ENCODE data around the gene MED12.

MED12 gene

DNA sequence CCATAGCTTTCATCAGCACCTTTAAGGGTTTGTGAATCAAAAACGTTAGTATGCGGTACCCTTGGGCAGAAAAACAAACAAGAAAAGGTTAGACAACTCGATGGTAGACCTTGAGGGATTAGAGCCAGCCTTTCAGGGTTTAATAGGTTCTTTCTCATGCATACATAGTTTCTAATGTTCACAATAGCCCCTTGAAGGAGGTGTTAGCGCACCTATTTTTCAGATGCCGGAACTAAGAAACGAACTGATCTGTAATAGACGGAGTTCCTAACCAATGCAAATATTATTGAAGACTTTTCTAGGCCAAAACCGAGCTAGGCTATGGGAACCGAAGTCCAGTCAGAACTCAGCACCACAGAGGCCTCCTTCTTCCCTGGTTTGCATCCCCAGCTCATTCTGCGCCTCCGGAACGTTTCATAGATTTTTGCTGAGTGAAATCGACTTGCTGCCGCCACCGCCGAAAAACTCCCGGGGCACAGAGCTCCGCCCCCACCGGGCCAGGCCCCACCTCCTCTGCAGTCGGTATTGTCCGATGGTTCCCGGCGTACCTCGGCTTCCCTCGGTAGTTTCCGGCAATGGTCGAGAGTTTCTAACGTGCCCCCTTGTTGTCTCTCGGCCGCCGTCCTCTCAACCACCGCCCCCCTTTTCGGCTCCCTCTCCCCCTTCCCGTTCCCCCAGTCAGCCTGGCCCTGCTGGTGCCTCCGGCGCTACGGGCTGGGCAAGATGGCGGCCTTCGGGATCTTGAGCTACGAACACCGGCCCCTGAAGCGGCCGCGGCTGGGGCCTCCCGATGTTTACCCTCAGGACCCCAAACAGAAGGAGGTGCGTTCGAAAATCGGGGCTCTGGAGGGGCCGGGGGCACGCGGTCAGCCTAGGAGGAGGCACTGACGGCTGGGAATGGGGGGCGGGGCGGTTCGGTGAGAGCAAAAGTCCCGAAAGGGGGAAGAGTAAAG lies at the start of gene MED12:
MED12 (plus strand) TSS at position 565 of the 953 bp plus-strand sequence; CDS start at position 724, 159 bp downstream.
- DNase-seq: peak; percentile 34

DNA sequence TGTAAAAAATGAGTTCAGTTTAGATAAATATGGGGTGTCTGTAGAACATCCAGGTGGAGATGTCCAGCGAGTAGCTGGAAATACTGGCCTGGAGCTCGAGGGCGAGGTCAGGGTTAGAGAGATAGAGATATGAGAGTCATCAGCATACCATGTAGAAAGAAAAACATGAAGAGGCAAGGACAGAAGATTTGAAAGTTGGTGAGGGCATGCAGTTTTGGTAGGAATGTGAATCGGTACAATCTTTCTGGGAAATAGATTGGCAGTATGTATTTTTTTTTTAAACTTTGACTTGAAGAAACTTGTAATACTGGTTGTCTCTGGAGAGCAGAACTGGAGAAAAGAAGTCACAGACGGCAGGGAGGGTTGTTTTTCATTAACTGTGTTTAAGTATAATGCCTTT lies 47.9 kb upstream of the MED12 start:
- DNase-seq: no peak

DNA sequence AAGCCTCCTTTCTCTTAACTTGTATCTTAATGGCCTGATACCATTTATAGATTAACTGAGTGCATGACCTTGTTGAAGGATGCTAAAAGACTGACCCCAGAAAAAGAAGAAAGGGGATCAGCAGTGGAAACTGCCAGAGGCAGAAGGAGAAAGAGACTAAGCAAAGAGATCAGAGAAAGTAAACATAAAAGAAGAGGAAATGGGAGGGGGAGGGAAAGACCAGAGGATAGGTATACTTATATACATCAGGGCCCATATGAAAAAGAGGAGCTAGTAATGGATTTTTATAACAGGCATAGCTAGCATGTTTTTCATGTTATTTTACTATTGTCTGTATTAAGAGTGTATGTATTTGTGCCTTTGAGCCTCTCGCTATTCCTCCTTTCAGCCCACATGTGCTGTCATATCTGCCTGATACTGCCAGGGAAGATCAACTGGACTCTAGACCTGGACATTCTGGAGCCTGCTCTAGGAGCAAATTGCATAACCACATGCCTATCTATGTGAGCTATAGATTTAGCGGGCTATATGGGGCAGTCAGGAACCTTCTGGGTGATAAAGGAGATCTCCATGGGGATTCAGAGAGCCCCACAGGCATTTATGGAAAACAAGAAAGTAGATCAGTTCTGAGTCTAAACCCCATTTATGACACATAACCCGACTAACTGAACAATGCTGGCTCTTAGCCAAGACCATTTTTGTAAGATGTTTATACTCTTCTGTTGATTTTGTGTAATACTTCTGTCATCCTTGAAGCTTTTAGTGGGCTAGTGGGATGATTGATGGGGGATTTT lies 36.9 kb upstream of the MED12 start:
- DNase-seq: no peak

DNA sequence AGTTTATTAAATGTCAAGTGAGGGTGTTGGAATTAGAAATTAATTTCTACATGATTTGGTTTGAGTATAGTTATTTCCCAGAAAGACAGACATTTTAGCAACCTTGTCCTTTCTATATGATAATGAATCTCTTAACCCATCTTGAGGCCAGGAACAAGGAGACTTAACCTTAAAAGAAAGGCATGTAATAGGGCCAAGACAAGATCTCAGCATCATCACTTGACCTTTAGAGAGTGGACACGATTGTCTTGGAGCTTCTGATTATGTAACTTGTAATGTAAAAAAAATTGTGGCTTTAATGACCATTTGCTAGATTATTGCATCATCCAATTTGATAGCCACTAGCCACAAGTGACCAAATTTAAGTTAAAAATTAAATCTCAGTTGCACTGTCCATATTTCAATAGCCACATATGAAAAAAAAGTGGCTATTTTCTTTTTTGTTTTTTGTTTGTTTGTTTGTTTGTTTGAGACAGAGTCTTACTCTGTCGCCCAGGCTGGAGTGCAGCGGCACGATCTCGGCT lies 36.2 kb upstream of the MED12 start:
- no peak for DNase-seq

DNA sequence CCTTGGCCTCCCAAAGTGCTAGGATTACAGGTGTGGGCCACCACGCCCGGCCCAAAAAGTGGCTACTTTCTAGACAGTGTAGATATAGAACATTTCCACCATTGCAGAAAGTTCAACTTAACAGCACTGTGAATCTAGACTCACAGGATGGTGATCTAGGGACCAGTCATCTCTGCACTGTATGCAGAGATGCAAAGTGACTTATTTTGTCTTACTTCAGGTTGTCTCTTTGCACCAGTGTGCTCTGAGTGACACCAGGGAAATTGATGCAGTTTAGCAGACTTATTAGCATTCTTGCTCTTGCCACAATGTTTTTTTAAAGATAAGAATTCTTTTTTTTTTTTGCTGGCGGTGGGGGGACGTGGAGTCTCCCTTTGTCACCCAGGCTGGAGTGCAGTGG lies 35.6 kb upstream of the MED12 start:
- no peak for DNase-seq

DNA sequence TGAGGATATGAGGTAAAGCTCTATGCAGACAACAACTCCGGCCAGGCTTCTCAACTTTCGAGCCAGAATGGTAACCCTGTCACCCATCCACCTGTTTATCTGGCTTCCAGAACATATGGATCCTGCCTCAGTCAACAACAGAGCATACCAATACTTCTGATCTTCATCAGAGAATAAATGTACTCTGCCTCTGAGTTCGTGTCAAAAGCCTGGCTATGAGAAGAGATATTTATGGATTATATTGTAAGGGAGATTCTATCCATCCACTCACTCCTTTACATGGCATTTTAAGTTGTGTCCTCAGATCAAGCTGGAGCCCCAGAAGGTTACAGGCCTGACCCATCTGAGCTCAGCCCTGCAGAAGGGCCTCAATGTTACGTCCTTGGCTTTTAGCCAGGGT lies 32.5 kb upstream of the MED12 start:
- DNase-seq: no peak

DNA sequence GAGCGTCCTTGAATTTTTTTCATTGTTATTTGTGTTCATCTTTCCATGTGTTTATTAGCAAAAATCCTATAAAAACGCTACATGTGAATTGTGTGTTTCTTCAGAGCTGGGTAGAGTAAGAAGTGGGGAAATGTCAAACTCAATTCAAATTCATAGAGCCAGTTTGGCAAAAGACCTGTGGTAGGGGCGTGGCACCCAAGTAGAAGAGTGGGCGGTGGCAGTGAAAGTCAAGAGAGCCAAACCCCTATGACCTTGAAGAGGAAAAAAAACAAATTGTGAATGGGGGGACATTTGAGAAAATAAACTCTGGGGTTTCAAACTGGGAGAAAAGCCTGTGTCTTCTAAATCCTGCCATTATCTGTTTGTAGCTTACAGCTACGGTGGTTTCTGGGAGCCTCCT lies 27.1 kb upstream of the MED12 start:
- no peak for DNase-seq

DNA sequence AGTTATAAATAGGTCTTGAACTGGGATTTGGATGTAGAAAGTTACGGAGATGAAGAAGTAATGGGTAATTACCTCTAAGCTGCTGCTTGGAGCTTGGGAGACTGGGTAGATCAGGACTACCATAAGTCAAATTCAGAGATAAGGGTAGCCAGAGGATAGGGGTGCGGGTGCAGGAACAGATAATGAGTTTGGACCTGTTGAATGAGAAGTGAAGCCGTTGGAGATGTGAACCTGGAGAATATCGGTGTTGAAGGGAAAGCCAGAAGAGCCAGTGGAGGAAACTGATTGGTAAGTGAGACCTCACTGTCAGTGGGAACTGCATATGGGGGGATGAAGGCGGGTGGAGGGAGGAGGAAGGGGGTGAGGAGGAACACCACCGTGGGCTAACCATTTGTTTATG lies 23.4 kb upstream of the MED12 start:
- no peak for DNase-seq

DNA sequence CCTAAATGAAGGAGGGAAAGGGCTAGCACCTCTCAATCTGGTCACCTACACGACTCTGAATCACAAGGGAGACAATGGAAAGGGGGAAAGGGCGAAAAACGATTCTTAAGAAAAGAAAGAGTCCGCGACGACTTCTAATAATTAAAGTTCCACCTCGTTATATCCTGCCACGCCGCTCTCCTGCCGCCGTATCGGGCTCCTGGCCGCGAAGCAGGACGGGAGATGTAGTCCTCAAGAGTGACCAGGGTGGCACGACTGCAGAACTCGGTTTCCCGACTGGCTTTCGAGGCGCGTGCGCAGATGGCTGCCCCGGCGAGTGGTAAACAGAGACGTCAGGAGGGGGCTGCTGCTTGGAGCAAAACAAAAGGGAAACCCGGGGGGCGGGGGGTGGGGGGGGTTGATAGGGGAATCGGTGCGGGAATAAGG lies 22.8 kb upstream of the MED12 start, which contains the start of gene FOXO4:
FOXO4 (plus strand) TSS at position 297 of the 426 bp plus-strand sequence. CDS start 678 bp downstream, outside the sequence.
- peak; percentile 17 for DNase-seq

DNA sequence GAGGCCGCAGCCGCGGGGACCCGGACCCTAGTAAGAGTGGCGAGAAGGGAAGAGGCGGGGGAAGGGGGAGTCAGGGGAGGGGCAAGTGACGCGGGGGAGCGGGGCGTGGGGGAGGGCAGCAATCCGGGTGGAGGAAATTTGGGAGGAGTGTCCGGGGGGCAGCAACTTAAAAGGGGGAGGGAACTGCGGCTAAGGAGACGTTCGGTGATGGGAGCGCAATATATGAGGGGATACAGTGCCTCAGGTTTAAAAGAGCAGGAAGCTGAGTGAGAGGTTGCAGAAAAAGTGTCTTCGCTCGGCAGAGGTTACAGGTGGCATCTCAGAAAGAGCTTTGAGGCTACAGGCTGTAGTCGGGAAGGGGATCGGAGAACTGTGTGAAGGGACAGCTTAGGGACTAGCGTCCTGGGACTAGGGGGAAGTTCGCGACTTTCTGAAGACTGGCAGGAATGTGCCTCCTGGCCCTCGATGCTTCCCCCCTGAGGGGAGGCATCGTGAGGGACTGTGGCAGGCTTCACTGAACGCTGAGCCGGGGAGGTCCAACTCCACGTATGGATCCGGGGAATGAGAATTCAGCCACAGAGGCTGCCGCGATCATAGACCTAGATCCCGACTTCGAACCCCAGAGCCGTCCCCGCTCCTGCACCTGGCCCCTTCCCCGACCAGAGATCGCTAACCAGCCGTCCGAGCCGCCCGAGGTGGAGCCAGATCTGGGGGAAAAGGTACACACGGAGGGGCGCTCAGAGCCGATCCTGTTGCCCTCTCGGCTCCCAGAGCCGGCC lies 22.2 kb upstream of the MED12 start:
- no peak for DNase-seq

DNA sequence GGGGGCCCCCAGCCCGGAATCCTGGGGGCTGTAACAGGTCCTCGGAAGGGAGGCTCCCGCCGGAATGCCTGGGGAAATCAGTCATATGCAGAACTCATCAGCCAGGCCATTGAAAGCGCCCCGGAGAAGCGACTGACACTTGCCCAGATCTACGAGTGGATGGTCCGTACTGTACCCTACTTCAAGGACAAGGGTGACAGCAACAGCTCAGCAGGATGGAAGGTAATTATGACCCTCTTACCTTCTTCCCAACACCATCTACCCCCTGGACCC lies 21.7 kb upstream of the MED12 start:
- no peak for DNase-seq

DNA sequence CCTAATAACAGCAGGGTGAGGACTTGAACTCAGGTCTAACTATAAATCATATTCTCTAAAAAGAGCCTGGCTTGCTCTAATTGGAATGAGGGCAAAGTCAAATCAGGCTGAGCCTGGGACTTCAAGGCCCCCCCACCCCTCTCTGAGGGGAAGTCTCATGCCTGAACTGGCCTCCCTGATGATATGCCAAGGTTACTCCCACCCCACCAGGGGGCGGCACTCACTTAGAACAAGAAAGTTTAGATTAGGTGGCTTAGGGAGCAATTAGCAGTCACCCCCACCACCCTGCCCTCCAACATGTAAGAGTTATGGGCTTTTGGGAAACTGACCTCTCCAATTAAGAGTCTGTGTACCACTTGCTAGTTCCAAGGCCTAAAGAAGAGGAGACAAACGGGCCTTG lies 20.1 kb upstream of the MED12 start:
- no peak for DNase-seq

DNA sequence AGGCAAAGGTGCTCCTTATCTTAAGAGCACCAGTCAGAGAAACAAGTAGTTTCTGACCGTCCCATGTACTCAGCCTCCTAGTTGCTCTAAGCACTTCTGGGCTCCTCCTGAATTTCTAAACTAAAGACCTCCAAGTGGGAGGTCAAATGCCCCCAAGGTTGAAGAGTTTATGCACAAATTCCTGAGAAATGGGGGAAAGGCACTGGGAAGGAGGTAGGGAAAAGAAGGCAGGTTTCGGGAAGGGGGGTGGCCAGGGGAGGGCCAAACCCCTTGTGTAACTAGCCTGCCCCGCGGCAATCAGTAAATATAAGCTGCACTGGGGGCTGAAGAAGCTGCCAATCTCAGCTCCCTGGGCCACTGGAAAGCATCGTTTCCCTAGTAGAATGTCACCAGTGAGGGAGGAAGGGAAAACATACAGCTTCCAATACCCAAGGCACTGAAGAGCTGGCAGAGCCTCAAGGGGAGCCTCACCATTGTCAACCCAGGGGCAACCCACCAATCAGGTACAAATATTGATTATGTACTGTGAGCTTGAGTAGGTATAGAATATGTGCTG lies 19.4 kb upstream of the MED12 start:
- no peak for DNase-seq

DNA sequence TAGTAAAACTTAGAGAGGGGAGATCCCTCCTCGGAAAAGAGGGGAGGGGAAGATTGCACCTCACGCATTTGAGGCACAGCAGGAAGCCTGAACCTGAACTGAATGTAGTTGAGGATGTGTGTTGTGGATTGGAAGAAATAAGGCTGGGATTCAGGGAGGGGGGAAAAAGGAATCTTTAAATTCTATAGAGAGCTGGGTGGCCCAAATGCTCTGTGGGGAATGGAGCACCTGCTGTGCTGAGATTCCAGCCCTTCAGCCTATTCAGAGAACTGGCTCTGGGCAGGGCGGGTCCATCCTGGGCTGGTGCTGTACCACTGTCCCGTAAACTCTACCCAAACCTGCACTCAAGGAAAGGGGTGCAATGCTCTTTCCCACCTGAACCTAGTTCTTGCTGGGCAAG lies 18.7 kb upstream of the MED12 start:
- no peak for DNase-seq

DNA sequence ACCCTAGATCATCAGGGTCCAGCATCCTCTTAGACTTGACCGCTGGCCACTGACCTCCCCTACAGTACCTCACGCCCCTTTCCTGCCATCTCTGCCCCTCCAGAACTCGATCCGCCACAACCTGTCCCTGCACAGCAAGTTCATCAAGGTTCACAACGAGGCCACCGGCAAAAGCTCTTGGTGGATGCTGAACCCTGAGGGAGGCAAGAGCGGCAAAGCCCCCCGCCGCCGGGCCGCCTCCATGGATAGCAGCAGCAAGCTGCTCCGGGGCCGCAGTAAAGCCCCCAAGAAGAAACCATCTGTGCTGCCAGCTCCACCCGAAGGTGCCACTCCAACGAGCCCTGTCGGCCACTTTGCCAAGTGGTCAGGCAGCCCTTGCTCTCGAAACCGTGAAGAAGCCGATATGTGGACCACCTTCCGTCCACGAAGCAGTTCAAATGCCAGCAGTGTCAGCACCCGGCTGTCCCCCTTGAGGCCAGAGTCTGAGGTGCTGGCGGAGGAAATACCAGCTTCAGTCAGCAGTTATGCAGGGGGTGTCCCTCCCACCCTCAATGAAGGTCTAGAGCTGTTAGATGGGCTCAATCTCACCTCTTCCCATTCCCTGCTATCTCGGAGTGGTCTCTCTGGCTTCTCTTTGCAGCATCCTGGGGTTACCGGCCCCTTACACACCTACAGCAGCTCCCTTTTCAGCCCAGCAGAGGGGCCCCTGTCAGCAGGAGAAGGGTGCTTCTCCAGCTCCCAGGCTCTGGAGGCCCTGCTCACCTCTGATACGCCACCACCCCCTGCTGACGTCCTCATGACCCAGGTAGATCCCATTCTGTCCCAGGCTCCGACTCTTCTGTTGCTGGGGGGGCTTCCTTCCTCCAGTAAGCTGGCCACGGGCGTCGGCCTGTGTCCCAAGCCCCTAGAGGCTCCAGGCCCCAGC lies 17.6 kb upstream of the MED12 start:
- no peak for DNase-seq

DNA sequence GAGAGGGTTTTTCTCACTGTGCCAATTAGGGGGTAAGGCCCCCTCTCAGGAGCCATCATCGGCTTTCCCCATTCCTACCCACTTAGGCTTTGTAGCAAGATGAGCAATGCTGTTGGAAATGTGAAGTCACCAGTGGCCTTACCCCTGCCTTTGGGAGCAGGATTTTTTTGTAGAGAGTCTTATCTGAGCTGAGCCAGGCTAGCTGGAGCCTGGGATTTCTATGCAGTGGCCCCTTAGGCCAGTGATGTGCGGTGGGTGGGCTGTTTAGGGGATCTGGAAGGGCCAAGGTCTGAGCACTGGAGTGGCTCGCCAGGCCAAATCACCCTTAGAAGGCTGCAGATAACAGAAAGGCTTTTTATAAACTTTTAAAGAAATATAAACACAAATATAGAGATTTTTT lies 16.1 kb upstream of the MED12 start:
- no peak for DNase-seq

DNA sequence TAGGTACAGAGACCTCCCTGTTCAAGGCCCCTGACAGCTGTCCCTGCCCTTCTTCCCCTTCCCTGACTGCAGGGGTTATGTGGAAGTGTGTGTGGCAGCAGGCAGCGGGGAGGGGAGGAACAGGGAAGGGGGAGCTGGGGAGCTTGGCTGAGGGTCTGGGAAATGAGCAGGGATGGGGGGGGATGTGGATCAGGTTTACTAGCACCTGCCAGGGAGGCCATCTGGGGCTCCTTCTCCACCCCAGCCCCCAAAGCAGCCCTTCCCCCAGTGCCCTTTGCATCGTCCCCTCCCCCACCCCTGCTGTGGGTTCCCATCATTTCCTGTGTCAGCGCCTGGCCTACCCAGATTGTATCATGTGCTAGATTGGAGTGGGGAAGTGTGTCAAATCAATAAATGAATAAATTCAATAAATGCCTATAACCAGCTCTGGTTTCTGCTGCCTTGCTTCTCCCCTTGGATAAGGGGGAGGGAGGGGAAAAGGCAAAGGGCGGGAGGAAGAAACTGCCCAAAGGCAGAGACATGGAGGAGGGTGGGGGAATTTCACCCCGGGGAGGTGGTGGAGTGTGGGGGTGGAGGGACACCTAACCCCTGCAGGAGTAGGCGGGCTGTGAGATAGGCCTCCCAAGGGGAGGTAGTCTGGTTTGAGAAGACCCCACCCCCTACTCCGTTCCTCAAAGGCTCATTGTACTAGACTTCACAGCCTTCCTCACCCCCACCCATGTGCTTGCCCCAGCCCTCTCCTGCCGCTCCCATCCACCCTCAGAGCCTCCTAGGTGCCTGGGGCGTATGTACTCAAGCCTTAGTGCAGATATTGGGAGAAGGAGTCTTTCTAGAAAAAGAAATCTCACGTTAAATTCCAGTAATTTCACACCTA lies 15.0 kb upstream of the MED12 start:
- no peak for DNase-seq

DNA sequence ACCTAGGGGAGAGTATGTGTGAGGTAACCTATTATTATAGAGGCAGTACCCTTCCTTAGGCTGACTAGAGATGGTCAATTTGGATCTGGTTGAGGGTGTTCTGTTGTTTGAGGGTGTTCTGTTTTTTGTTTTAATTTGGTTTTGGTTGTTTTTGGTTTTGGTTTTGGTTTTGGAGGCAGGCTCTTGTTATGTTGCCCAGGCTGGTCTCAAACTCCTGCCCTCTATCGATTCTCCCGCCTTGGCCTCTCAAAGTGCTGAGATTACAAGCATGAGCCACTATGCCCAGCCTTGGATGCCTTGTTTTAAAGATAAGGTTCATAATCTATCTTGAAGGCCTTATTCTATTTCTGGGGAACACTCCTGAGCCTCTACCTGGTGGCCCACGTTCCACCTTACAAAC lies 12.8 kb upstream of the MED12 start:
- no peak for DNase-seq

DNA sequence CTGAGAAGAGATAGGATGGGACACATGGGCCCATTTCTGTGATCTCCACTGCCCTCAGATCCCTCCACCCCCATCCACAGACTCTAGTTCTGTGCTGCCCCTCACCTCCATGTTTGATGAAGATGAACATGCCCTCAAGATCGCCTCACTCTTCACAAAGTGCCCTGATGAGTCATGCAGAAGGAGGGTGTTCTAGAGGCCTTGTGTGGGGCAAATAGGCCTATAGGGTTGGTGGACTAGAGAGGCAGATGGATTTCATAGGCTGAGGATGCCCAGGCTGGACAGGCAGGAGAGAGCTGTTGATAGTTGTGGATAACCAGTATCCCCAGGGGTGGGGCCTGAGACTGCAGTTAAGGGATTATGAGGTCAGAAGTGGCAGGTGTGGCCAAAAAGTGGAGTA lies 12.0 kb upstream of the MED12 start, which contains the start of gene CXorf65:
CXorf65 (minus strand) TSS at position 314 of the 400 bp plus-strand sequence; CDS start at position 130, 184 bp downstream.
- no peak for DNase-seq

DNA sequence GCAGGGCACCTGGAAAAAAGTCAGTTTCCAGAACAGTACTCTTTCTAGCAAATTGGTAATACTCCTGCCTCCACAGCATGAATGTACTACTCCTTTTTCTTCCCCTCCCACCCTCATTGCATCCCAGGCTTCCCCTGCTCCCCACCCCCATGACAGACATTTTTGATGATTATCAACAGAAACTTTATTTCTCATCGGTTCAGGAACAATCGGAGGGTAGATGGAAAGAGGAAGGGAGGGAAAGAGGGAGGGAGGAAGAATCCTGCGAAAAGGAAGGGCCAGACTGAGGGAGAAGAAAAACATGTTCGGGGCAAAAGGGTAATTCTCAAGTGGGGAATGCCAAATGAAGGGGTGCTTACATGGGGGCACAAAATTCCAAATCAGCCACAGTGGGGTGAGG lies 11.2 kb upstream of the MED12 start:
- DNase-seq: no peak

All from NCI-H1048 (cell line).